HepG2 (cell line): ENCODE results near the gene HECTD3. TPM values are rescaled to one million over a fixed set of nuclear protein-coding genes. Genes with fewer than 3 reads are reported as not detected.

ENCODE experiments used
- BHLHE40 ChIP-seq: IDR thresholded peaks from 2 replicates; pipeline ENCODE4 v1.6.1; 2011; ENCODE audit warnings: low read length, improper control_type of control experiment
- CENPBD1 ChIP-seq: sonication (generic); formaldehyde crosslinking; IDR thresholded peaks from 2 replicates; pipeline ENCODE4 v1.8.0; 2022; ENCODE audit warnings: missing genetic modification reagents, low read depth, mild to moderate bottlenecking, borderline replicate concordance
- ETV6 ChIP-seq: sonication (generic); formaldehyde crosslinking; conservative IDR thresholded peaks from 2 replicates; pipeline ENCODE4 v1.4.0; 2020; ENCODE audit warnings: missing genetic modification reagents
- MBD4 ChIP-seq: IDR thresholded peaks from 2 replicates; pipeline ENCODE4 v1.6.1; 2012; ENCODE audit warnings: low read length, inconsistent platforms, borderline replicate concordance
- MEF2D ChIP-seq: sonication (generic); formaldehyde crosslinking; IDR thresholded peaks from 2 replicates; pipeline ENCODE4 v1.5.1; 2020; ENCODE audit warnings: mild to moderate bottlenecking, missing genetic modification reagents
- MIER2 ChIP-seq: IDR thresholded peaks from 2 replicates; pipeline ENCODE4 v1.6.1; 2016; ENCODE audit warnings: missing biosample characterization, missing genetic modification reagents
- RARA ChIP-seq: IDR thresholded peaks from 2 replicates; pipeline ENCODE4 v1.6.1; 2016; ENCODE audit warnings: missing genetic modification reagents, missing compliant biosample characterization
- RERE ChIP-seq: IDR thresholded peaks from 2 replicates; pipeline ENCODE4 v1.6.1; 2016; ENCODE audit warnings: low read depth, missing genetic modification reagents, missing compliant biosample characterization
- TAF15 ChIP-seq: fragments of 200-400 bp; formaldehyde crosslinking; IDR thresholded peaks from one replicate; pipeline ENCODE4 v1.6.1; 2018; ENCODE audit warnings: mild to moderate bottlenecking, low read depth, low read length; ENCODE audit not compliant: poor library complexity, severe bottlenecking
- TGIF2 ChIP-seq: IDR thresholded peaks from 2 replicates; pipeline ENCODE4 v1.6.1; 2016; ENCODE audit warnings: control low read depth, missing compliant biosample characterization
- YEATS2 ChIP-seq: sonication (generic); formaldehyde crosslinking; IDR thresholded peaks from 2 replicates; pipeline ENCODE4 v1.4.0; 2020; ENCODE audit warnings: missing genetic modification reagents, borderline replicate concordance
- ZNF142 ChIP-seq: sonication (generic); formaldehyde crosslinking; IDR thresholded peaks from 2 replicates; pipeline ENCODE4 v1.4.0; 2020; ENCODE audit warnings: missing genetic modification reagents
- ZNF225 ChIP-seq: sonication (generic); formaldehyde crosslinking; IDR thresholded peaks from 2 replicates; pipeline ENCODE4 v1.4.0; 2020; ENCODE audit warnings: mild to moderate bottlenecking, missing genetic modification reagents
- ZNF781 ChIP-seq: sonication (generic); formaldehyde crosslinking; IDR thresholded peaks from 2 replicates; pipeline ENCODE4 v1.5.1; 2020; ENCODE audit warnings: borderline replicate concordance, mild to moderate bottlenecking, missing genetic modification reagents; ENCODE audit errors: not compliant biosample characterization
- polyA plus RNA-seq, 8 experiments: library from polyadenylated mRNA; depleted of rRNA in 3 of 8; stranded (reverse) in 7 of 8; unstranded in 1 of 8; fragments of >200 nt; fragmentation: Illumina TruSeq in 4 of 8; extraction: Trizol in 4 of 8; gene quantifications; 2 replicates each; pipeline versions ENCODE4 v1.2.1 to v1.2.3, GENCODE V29; 2011 to 2016; ENCODE audit warnings: low read depth in 4 of 8, missing spikeins in 1 of 8, mixed read lengths in 1 of 8; ENCODE audit not compliant: insufficient read depth in 1 of 8
- total RNA-seq, 5 experiments: library from RNA; depleted of rRNA; stranded (reverse); fragments of >200 nt; fragmentation: Illumina TruSeq; extraction: Trizol; gene quantifications; 2 replicates each; pipeline ENCODE4 v1.2.3, GENCODE V29; 2016; ENCODE audit warnings: low read depth in 1 of 5

The HECTD3 gene
- total and polyA plus RNA-seq, 2 of the 13 experiments (the other 11 are each of a cell fraction or from before 2014, with no cell fraction given), result 18.6 to 24.5 TPM

- TF ChIP-seq ZNF142 (CRISPR knock-in tag), result no peak
- no peak for TF ChIP-seq MBD4
- TF ChIP-seq YEATS2, result no peak
- TF ChIP-seq ETV6, result no peak
- TF ChIP-seq BHLHE40, result no peak
- TF ChIP-seq TGIF2 (CRISPR knock-in tag), result no peak
- TF ChIP-seq MEF2D (CRISPR knock-in tag), result 0 out of 2 replicates have a peak, but pooled peaks have one; percentile 26
- TF ChIP-seq MIER2, result no peak
- no peak for TF ChIP-seq TAF15
- no peak for TF ChIP-seq ZNF781 (CRISPR knock-in tag)
- TF ChIP-seq RARA (CRISPR knock-in tag), result no peak
- TF ChIP-seq ZNF225 (CRISPR knock-in tag), result no peak
- TF ChIP-seq CENPBD1, result no peak
- TF ChIP-seq RERE (CRISPR knock-in tag), result no peak
Observed at GRCh38 chr1:45010855-45011811, at the start of gene HECTD3 (continued).
